H1 (cell line): ENCODE data around the gene CBY1. TPM values are rescaled to one million over a fixed set of nuclear protein-coding genes. Genes with fewer than 3 reads are reported as not detected.

ENCODE experiments used
- ASH2L ChIP-seq: fragments of 200-600, 300-600 bp; sonication (generic); IDR thresholded peaks from one replicate; pipeline ENCODE4 v1.7.1; 2017; ENCODE audit warnings: low read length
- EP300 ChIP-seq, 2 experiments: IDR thresholded peaks; 1 replicate in 1 of 2; 2 replicates in 1 of 2; pipeline ENCODE4 v1.6.1; 2011 to 2012; ENCODE audit warnings: low read depth in 2 of 2, low read length in 2 of 2, mild to moderate bottlenecking in 2 of 2, borderline replicate concordance in 1 of 2, inconsistent platforms in 1 of 2, moderate library complexity in 1 of 2
- FOSL1 ChIP-seq: IDR thresholded peaks from 2 replicates; pipeline ENCODE4 v1.6.1; 2011; ENCODE audit warnings: mild to moderate bottlenecking, low read depth, low read length, moderate library complexity; ENCODE audit not compliant: insufficient read depth
- KDM5A ChIP-seq: fragments of 200-600 bp; IDR thresholded peaks from 2 replicates; pipeline ENCODE4 v1.7.1; 2012; ENCODE audit warnings: mild to moderate bottlenecking, low read length, inconsistent platforms, mixed read lengths
- MAFK ChIP-seq: IDR thresholded peaks from 2 replicates; pipeline ENCODE4 v1.6.1; 2012; ENCODE audit warnings: low read depth, mild to moderate bottlenecking, improper control_type of control experiment, low read length
- RAD21 ChIP-seq, 2 experiments: IDR thresholded peaks in 1 of 2; conservative IDR thresholded peaks in 1 of 2; 2 replicates each; pipeline ENCODE4 v1.6.1; 2011; ENCODE audit warnings: low read depth in 2 of 2, low read length in 2 of 2, improper control_type of control experiment in 1 of 2, inconsistent platforms in 1 of 2, mild to moderate bottlenecking in 1 of 2, moderate library complexity in 1 of 2
- RFX5 ChIP-seq: IDR thresholded peaks from 2 replicates; pipeline ENCODE4 v1.6.1; 2011; ENCODE audit warnings: low read depth, low read length, improper control_type of control experiment, borderline replicate concordance
- SIRT6 ChIP-seq: IDR thresholded peaks from one replicate; pipeline ENCODE4 v1.7.1; 2012; ENCODE audit warnings: low read length, inconsistent platforms
- SP2 ChIP-seq: IDR thresholded peaks from 2 replicates; pipeline ENCODE4 v1.6.1; 2012; ENCODE audit warnings: mild to moderate bottlenecking, low read length, inconsistent platforms
- SP4 ChIP-seq: IDR thresholded peaks from 2 replicates; pipeline ENCODE4 v1.6.1; 2012; ENCODE audit warnings: low read length, inconsistent platforms
- SUZ12 ChIP-seq: fragments of 200-600 bp; sonication (generic); IDR thresholded peaks from 2 replicates; pipeline ENCODE4 v1.6.1; 2012; ENCODE audit warnings: mild to moderate bottlenecking, inconsistent platforms, low read length, moderate library complexity, mixed read lengths
- polyA plus RNA-seq, 7 experiments: library from polyadenylated mRNA; depleted of rRNA in 3 of 7; stranded (reverse) in 5 of 7; unstranded in 2 of 7; fragments of >200 nt in 5 of 7; fragments of 200-250 nt in 2 of 7; gene quantifications; 1 replicate in 5 of 7; 2 replicates in 1 of 7; 4 replicates in 1 of 7; pipeline versions ENCODE4 v1.2.1 to v1.2.3, GENCODE V29; 2011 to 2013; ENCODE audit warnings: missing spikeins in 2 of 7, mixed read lengths in 2 of 7
- total RNA-seq: library from RNA; stranded (reverse); fragmentation: NEBNext Ultra II Directional; extraction: Animal tissue kit (Norgen Biotek cat#: 25700); gene quantifications from 2 replicates; pipeline ENCODE4 v1.2.1, GENCODE V29; 2021
- TF ChIP-seq, protein P1 (sequence below): fragments of 300-600 bp; sonication (generic); IDR thresholded peaks from 2 replicates; pipeline ENCODE4 v1.7.1; 2012; ENCODE audit warnings: low read length, moderate library complexity, mild to moderate bottlenecking, inconsistent platforms; ENCODE audit not compliant: insufficient replicate concordance

Gene CBY1
- total and polyA plus RNA-seq, 2 of the 8 experiments (the other 6 are each of a cell fraction or from before 2014, with no cell fraction given): 23.2 to 30.2 TPM

DNA sequence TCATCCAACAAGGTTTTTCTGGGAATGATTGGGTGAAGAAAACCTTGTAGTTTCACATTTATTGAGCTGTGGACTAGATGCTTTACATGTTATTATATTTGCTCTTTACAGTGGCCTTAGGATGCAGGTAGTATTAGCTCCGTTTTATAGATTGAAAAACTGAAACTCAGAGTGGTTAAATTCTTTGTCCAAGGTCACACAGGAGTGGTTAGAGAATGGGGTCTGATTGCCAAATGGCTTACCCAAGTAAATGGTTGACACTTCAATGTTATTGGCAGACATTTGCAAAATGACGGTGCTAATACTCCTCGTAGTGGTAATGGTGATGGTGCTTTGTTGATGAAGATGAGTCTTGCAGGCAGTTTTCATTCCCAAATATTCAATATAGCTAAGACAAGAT is 51.5 kb downstream of the CBY1 start (continued):
- TF ChIP-seq, protein P1, sequence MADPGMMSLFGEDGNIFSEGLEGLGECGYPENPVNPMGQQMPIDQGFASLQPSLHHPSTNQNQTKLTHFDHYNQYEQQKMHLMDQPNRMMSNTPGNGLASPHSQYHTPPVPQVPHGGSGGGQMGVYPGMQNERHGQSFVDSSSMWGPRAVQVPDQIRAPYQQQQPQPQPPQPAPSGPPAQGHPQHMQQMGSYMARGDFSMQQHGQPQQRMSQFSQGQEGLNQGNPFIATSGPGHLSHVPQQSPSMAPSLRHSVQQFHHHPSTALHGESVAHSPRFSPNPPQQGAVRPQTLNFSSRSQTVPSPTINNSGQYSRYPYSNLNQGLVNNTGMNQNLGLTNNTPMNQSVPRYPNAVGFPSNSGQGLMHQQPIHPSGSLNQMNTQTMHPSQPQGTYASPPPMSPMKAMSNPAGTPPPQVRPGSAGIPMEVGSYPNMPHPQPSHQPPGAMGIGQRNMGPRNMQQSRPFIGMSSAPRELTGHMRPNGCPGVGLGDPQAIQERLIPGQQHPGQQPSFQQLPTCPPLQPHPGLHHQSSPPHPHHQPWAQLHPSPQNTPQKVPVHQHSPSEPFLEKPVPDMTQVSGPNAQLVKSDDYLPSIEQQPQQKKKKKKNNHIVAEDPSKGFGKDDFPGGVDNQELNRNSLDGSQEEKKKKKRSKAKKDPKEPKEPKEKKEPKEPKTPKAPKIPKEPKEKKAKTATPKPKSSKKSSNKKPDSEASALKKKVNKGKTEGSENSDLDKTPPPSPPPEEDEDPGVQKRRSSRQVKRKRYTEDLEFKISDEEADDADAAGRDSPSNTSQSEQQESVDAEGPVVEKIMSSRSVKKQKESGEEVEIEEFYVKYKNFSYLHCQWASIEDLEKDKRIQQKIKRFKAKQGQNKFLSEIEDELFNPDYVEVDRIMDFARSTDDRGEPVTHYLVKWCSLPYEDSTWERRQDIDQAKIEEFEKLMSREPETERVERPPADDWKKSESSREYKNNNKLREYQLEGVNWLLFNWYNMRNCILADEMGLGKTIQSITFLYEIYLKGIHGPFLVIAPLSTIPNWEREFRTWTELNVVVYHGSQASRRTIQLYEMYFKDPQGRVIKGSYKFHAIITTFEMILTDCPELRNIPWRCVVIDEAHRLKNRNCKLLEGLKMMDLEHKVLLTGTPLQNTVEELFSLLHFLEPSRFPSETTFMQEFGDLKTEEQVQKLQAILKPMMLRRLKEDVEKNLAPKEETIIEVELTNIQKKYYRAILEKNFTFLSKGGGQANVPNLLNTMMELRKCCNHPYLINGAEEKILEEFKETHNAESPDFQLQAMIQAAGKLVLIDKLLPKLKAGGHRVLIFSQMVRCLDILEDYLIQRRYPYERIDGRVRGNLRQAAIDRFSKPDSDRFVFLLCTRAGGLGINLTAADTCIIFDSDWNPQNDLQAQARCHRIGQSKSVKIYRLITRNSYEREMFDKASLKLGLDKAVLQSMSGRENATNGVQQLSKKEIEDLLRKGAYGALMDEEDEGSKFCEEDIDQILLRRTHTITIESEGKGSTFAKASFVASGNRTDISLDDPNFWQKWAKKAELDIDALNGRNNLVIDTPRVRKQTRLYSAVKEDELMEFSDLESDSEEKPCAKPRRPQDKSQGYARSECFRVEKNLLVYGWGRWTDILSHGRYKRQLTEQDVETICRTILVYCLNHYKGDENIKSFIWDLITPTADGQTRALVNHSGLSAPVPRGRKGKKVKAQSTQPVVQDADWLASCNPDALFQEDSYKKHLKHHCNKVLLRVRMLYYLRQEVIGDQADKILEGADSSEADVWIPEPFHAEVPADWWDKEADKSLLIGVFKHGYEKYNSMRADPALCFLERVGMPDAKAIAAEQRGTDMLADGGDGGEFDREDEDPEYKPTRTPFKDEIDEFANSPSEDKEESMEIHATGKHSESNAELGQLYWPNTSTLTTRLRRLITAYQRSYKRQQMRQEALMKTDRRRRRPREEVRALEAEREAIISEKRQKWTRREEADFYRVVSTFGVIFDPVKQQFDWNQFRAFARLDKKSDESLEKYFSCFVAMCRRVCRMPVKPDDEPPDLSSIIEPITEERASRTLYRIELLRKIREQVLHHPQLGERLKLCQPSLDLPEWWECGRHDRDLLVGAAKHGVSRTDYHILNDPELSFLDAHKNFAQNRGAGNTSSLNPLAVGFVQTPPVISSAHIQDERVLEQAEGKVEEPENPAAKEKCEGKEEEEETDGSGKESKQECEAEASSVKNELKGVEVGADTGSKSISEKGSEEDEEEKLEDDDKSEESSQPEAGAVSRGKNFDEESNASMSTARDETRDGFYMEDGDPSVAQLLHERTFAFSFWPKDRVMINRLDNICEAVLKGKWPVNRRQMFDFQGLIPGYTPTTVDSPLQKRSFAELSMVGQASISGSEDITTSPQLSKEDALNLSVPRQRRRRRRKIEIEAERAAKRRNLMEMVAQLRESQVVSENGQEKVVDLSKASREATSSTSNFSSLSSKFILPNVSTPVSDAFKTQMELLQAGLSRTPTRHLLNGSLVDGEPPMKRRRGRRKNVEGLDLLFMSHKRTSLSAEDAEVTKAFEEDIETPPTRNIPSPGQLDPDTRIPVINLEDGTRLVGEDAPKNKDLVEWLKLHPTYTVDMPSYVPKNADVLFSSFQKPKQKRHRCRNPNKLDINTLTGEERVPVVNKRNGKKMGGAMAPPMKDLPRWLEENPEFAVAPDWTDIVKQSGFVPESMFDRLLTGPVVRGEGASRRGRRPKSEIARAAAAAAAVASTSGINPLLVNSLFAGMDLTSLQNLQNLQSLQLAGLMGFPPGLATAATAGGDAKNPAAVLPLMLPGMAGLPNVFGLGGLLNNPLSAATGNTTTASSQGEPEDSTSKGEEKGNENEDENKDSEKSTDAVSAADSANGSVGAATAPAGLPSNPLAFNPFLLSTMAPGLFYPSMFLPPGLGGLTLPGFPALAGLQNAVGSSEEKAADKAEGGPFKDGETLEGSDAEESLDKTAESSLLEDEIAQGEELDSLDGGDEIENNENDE: no peak
- TF ChIP-seq SP2 (no peak), SP4 (no peak), EP300 (IDR thresholded peaks at IDR 0.05; ENCODE audit: borderline replicate concordance in 1 of 2, low read depth in 2 of 2, low read length in 2 of 2) (no peak), SUZ12 (no peak), SIRT6 (no peak), RFX5 (no peak), MAFK (no peak), RAD21 (IDR thresholded peaks at IDR 0.05 in 1 of 2, conservative IDR thresholded peaks at IDR 0.05 in 1 of 2; ENCODE audit: low read depth in 2 of 2, low read length in 2 of 2) (no peak), ASH2L (no peak), FOSL1 (no peak), KDM5A (no peak)
